ENCODE data around the gene DCTN3. TPM values are rescaled to one million over a fixed set of nuclear protein-coding genes. Genes with fewer than 3 reads are reported as not detected.

DCTN3 gene
- polyA plus RNA-seq, 3 donors = 120 to 174 (median 143) TPM

DNA sequence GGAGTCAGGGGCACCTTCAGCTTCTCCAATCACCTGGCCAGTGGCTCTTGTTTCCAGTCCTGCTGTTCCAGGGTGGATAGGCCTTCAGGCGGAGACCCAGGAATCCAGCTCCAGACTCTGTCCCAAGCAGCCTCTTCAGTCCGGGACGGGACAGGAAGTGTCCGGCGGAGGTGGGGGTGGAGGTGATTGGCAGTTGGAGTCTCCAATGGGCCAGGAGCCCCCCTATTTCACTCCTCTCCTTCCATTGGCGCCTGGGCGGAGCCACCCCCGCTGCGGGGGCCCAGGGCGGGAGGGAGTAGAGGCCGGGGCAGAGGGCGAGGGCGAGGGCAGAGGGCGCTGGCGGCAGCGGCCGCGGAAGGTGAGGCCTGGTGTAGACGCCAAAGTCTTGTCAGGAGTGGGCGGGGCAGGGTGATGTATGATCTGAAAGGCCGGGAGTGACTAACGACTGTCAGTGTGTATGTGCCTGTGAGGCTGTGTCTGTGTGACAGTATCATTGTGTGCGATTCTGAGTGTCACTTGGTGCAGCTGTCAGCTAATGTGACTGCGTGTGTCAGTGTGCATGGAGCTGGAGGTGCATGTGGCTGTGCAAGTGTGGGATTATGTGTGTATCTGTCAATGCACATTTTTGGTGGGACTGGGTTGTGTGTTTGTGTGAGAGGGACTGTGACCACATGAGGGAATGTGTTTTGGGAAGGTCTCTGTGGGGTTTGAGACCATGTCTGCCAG is 31.7 kb upstream of the DCTN3 start, which contains the start of gene IL11RA:
TSS of gene IL11RA (plus strand) at position 310 of the 726 bp plus-strand sequence. CDS start 3,033 bp downstream, outside the sequence.
- peaks cover 11% of the 10 kb centered on the region for H4K20me1 ChIP-seq (ENCODE audit: insufficient read depth, low read length)
- H3K27ac ChIP-seq (ENCODE audit: low read depth in 1 of 2, low read length in 2 of 2) = no peak within 1 kb of the TSS
- H3K4me3 Mint-ChIP-seq = peak within 1 kb of the TSS; percentile 54 to 72
- peaks cover 6 to 14% (median 8%) of the 10 kb centered on the region in 3 donors for H3K27me3 Mint-ChIP-seq (ENCODE audit: low read depth in 3 of 3)
- H3K4me1 ChIP-seq (ENCODE audit: control insufficient read depth in 1 of 2, insufficient read depth in 2 of 2, low read length in 2 of 2) = peaks cover 15 to 20% of the 10 kb centered on the region in 2 donors
- intact Hi-C loops (cut with micrococcal nuclease) = no loop called here
- peaks cover 37% of the 10 kb centered on the region for H3K4me1 Mint-ChIP-seq
- TF ChIP-seq, protein P1, sequence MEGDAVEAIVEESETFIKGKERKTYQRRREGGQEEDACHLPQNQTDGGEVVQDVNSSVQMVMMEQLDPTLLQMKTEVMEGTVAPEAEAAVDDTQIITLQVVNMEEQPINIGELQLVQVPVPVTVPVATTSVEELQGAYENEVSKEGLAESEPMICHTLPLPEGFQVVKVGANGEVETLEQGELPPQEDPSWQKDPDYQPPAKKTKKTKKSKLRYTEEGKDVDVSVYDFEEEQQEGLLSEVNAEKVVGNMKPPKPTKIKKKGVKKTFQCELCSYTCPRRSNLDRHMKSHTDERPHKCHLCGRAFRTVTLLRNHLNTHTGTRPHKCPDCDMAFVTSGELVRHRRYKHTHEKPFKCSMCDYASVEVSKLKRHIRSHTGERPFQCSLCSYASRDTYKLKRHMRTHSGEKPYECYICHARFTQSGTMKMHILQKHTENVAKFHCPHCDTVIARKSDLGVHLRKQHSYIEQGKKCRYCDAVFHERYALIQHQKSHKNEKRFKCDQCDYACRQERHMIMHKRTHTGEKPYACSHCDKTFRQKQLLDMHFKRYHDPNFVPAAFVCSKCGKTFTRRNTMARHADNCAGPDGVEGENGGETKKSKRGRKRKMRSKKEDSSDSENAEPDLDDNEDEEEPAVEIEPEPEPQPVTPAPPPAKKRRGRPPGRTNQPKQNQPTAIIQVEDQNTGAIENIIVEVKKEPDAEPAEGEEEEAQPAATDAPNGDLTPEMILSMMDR (IDR thresholded peaks at IDR 0.05) = no peak
- peaks cover 18 to 30% of the 10 kb centered on the region in 2 donors for H3K36me3 ChIP-seq (replicated peaks in 1 of 2; ENCODE audit: control insufficient read depth in 1 of 2, insufficient read depth in 2 of 2, low read length in 2 of 2)
- peak within 1 kb of the TSS in 1 of 3 experiments; percentile 42 for H3K4me3 ChIP-seq (replicated peaks in 1 of 3; ENCODE audit: low read depth in 2 of 3, low read length in 3 of 3)
- no peak within 1 kb of the TSS for H3K9ac ChIP-seq (ENCODE audit: insufficient read depth, low read length, poor library complexity, severe bottlenecking)
- peak within 1 kb of the TSS; percentile 50 for H2AFZ ChIP-seq (ENCODE audit: insufficient read depth, low read depth, low read length, poor library complexity, severe bottlenecking)
- H3K9me3 Mint-ChIP-seq = peaks cover 0 to 4% (median 0%) of the 10 kb centered on the region in 7 donors
- H3K79me2 ChIP-seq (ENCODE audit: insufficient read depth, low read length) = peaks cover 2% of the 10 kb centered on the region
- H3K4me2 ChIP-seq (replicated peaks; ENCODE audit: extremely low read depth, low read length, poor library complexity, severe bottlenecking) = peak within 1 kb of the TSS; percentile 46
- DNase-seq = peak; percentile 32 to 64 (median 41)
- H3K27ac Mint-ChIP-seq = peak within 1 kb of the TSS in 2 of 7 donors; percentile 1 to 26
- H3K9me3 ChIP-seq (replicated peaks in 1 of 2; ENCODE audit: control insufficient read depth in 1 of 2, insufficient read depth in 1 of 2, low read length in 2 of 2) = no peaks in the 10 kb centered on the region
- 37% methylated on average over 19 of the region's 24 CpGs for WGBS (ENCODE audit: insufficient coverage)
- no peaks in the 10 kb centered on the region for H3K27me3 ChIP-seq (ENCODE audit: control insufficient read depth in 2 of 2, insufficient read depth in 2 of 2, low read length in 2 of 2)
- peaks cover 34 to 44% of the 10 kb centered on the region in 2 donors for H3K36me3 Mint-ChIP-seq

DNA sequence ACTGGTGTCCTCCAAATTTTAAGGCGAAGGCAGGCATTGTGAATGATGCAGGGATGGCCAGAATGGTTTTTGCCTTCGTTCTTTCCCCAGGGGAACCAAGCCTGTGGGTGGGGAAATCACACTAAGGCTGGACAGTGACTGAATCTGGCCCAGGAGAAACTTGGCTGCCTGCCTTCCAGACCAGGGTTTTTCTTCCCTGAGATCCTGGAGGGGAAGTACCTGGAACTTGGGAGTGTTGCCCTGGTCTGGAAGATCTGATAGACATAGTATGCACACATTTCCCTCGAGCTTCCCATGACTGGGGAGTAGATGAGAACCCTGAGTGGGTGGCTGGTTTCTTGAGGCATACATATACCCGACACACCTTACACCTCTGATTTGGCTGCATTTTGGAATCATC is 31.0 kb upstream of the DCTN3 start:
- peaks cover 0 to 4% (median 0%) of the 10 kb centered on the region in 7 donors for H3K9me3 Mint-ChIP-seq
- H3K27ac ChIP-seq (ENCODE audit: low read depth in 1 of 2, low read length in 2 of 2) = no peak overlapping the region
- TF ChIP-seq, protein P1 (IDR thresholded peaks at IDR 0.05) = no peak
- peaks cover 41% of the 10 kb centered on the region for H3K4me1 Mint-ChIP-seq
- peaks cover 6 to 14% (median 8%) of the 10 kb centered on the region in 3 donors for H3K27me3 Mint-ChIP-seq (ENCODE audit: low read depth in 3 of 3)
- DNase-seq = no peak
- H3K79me2 ChIP-seq (ENCODE audit: insufficient read depth, low read length) = peaks cover 4% of the 10 kb centered on the region
- H3K9ac ChIP-seq (ENCODE audit: insufficient read depth, low read length, poor library complexity, severe bottlenecking) = no peak overlapping the region
- H3K9me3 ChIP-seq (replicated peaks in 1 of 2; ENCODE audit: control insufficient read depth in 1 of 2, insufficient read depth in 1 of 2, low read length in 2 of 2) = no peaks in the 10 kb centered on the region
- peaks cover 17 to 25% of the 10 kb centered on the region in 2 donors for H3K4me1 ChIP-seq (ENCODE audit: control insufficient read depth in 1 of 2, insufficient read depth in 2 of 2, low read length in 2 of 2)
- H4K20me1 ChIP-seq (ENCODE audit: insufficient read depth, low read length) = peaks cover 14% of the 10 kb centered on the region
- no peak overlapping the region for H3K4me3 Mint-ChIP-seq
- no peak overlapping the region for H2AFZ ChIP-seq (ENCODE audit: insufficient read depth, low read depth, low read length, poor library complexity, severe bottlenecking)
- intact Hi-C loops (cut with micrococcal nuclease) = no loop called here
- no peak overlapping the region for H3K4me2 ChIP-seq (replicated peaks; ENCODE audit: extremely low read depth, low read length, poor library complexity, severe bottlenecking)
- H3K4me3 ChIP-seq (replicated peaks in 1 of 3; ENCODE audit: low read depth in 2 of 3, low read length in 3 of 3) = no peak overlapping the region
- H3K27me3 ChIP-seq (ENCODE audit: control insufficient read depth in 2 of 2, insufficient read depth in 2 of 2, low read length in 2 of 2) = no peaks in the 10 kb centered on the region
- 100% methylated on average over 1 of the region's 4 CpGs for WGBS (ENCODE audit: insufficient coverage)
- H3K36me3 Mint-ChIP-seq = peaks cover 34 to 44% of the 10 kb centered on the region in 2 donors
- peaks cover 18 to 30% of the 10 kb centered on the region in 2 donors for H3K36me3 ChIP-seq (replicated peaks in 1 of 2; ENCODE audit: control insufficient read depth in 1 of 2, insufficient read depth in 2 of 2, low read length in 2 of 2)
- H3K27ac Mint-ChIP-seq = no peak overlapping the region

Data from CD14-positive monocyte (primary cell).